GM12878 (cell line): ENCODE measurements around the gene DUSP18. TPM values are rescaled to one million over a fixed set of nuclear protein-coding genes. Genes with fewer than 3 reads are reported as not detected.
A peak's percentile ranks its signal among the peaks of the same experiment; 100 is the strongest.

Experiments used
- ATAC-seq: fragments of 200-7000 bp; cut with Tn5 transposase; 3 replicates; pipeline ENCODE4 v1.9.1; 2020; ENCODE audit warnings: mild to moderate bottlenecking, moderate library complexity
- BruUV-seq: library from RNA; stranded (reverse); fragments of 400-500 nt; replicated peaks from 2 replicates; lab custom pipeline; 2021; lab: Mats Ljungman, UMichigan
- CTCF ChIA-PET: fragments of 300-600 bp; sonication (Branson Sonifier 250); formaldehyde crosslinking; extraction: SDS; loops from one replicate; lab custom pipeline; 2021; ENCODE audit warnings: inconsistent platforms; lab: Yijun Ruan, JAX
- POLR2A ChIA-PET: fragments of 350-600 bp; formaldehyde crosslinking; extraction: SDS; loops from one replicate; lab custom pipeline; 2021; ENCODE audit warnings: inconsistent platforms; lab: Charles Lee
- RAD21 ChIA-PET: fragments of 300-600 bp; sonication (Branson Sonifier 250); formaldehyde crosslinking; loops from one replicate; lab custom pipeline; 2023; ENCODE audit warnings: antibody characterized with exemption; ENCODE audit not compliant: unreplicated experiment; lab: Charles Lee
- SMC1A ChIA-PET: fragments of 300-600 bp; sonication (Branson Sonifier 250); formaldehyde crosslinking; loops from one replicate; lab custom pipeline; 2023; ENCODE audit not compliant: unreplicated experiment, uncharacterized antibody; lab: Charles Lee
- DNase-seq: peaks from one replicate; pipeline ENCODE4 v3.0.0-alpha.2; 2011; ENCODE audit warnings: low read depth, low spot score
- FAIRE-seq: peaks from 3 replicates; lab custom pipeline; 2011; peaks lifted over from hg19 to GRCh38; lab: Jason Lieb, UNC
- H2AFZ ChIP-seq: 2 replicates; pipeline ENCODE4 v1.6.0; 2011; ENCODE audit warnings: low read depth, low read length, control low read depth; ENCODE audit not compliant: control insufficient read depth
- H3K27ac ChIP-seq: 2 replicates; pipeline ENCODE4 v1.5.1; 2011; ENCODE audit warnings: control low read depth; ENCODE audit not compliant: control insufficient read depth, insufficient read depth
- H3K27me3 ChIP-seq, 2 experiments: replicated peaks in 1 of 2; 2 replicates each; pipeline versions ENCODE4 v1.6.0 to v1.6.1; 2011; ENCODE audit warnings: low read length in 1 of 2; ENCODE audit not compliant: control insufficient read depth in 2 of 2, insufficient read depth in 2 of 2
- H3K36me3 ChIP-seq, 2 experiments: 2 replicates each; pipeline ENCODE4 v1.5.1; 2011; ENCODE audit warnings: low read length in 1 of 2; ENCODE audit not compliant: control insufficient read depth in 2 of 2, insufficient read depth in 2 of 2
- H3K4me1 ChIP-seq: 2 replicates; pipeline ENCODE4 v1.6.1; 2011; ENCODE audit warnings: mild to moderate bottlenecking, low read length, moderate library complexity, mixed read lengths; ENCODE audit not compliant: control insufficient read depth, insufficient read depth
- H3K4me2 ChIP-seq: 2 replicates; pipeline ENCODE4 v1.6.0; 2011; ENCODE audit warnings: control low read depth; ENCODE audit not compliant: control insufficient read depth, insufficient read depth
- H3K4me3 ChIP-seq: fragments of 200-600 bp; sonication (generic); 2 replicates; pipeline ENCODE4 v1.5.1; 2016
- H3K79me2 ChIP-seq: 2 replicates; pipeline ENCODE4 v1.6.0; 2011; ENCODE audit warnings: low read length; ENCODE audit not compliant: control insufficient read depth, insufficient read depth
- H3K9ac ChIP-seq: 2 replicates; pipeline ENCODE4 v1.8.0; 2011; ENCODE audit warnings: low read length, control low read depth, mixed read lengths; ENCODE audit not compliant: control insufficient read depth, insufficient read depth
- H3K9me3 ChIP-seq: replicated peaks from 3 replicates; pipeline ENCODE4 v1.5.1; 2011; ENCODE audit warnings: mild to moderate bottlenecking, low read length; ENCODE audit not compliant: control insufficient read depth, insufficient read depth
- H4K20me1 ChIP-seq: 2 replicates; pipeline ENCODE4 v1.6.0; 2011; ENCODE audit not compliant: control insufficient read depth, insufficient read depth
- BCL11A ChIP-seq: IDR thresholded peaks from 2 replicates; pipeline ENCODE4 v1.6.1; 2011; ENCODE audit warnings: low read depth, low read length
- BHLHE40 ChIP-seq, 2 experiments: fragments of 450-650 bp in 1 of 2; IDR thresholded peaks; 2 replicates each; pipeline ENCODE4 v1.6.1; 2011 to 2017; ENCODE audit warnings: low read depth in 2 of 2, borderline replicate concordance in 1 of 2, improper control_type of control experiment in 1 of 2, low read length in 1 of 2, mild to moderate bottlenecking in 1 of 2
- BMI1 ChIP-seq: fragments of 450-650 bp; IDR thresholded peaks from 2 replicates; pipeline ENCODE4 v1.6.1; 2016; ENCODE audit warnings: mild to moderate bottlenecking, moderate library complexity, borderline replicate concordance
- E2F4 ChIP-seq: IDR thresholded peaks from 2 replicates; pipeline ENCODE4 v1.6.1; 2012; ENCODE audit warnings: low read depth, low read length, improper control_type of control experiment
- HSF1 ChIP-seq: fragments of 150-350 bp; IDR thresholded peaks from 2 replicates; pipeline ENCODE4 v1.6.1; 2014; ENCODE audit warnings: mild to moderate bottlenecking, low read depth, low read length
- IRF4 ChIP-seq: IDR thresholded peaks from 2 replicates; pipeline ENCODE4 v1.6.1; 2011; ENCODE audit warnings: low read depth, low read length
- LARP7 ChIP-seq: fragments of 450-650 bp; IDR thresholded peaks from 2 replicates; pipeline ENCODE4 v1.6.1; 2017; ENCODE audit warnings: mild to moderate bottlenecking
- PAX8 ChIP-seq: fragments of 450-650 bp; IDR thresholded peaks from 2 replicates; pipeline ENCODE4 v1.6.1; 2017; ENCODE audit warnings: mild to moderate bottlenecking, moderate library complexity
- POLR2A ChIP-seq: IDR thresholded peaks from 2 replicates; pipeline ENCODE4 v1.6.1; 2011; ENCODE audit warnings: low read depth, mild to moderate bottlenecking, low read length
- RAD51 ChIP-seq: fragments of 450-650 bp; IDR thresholded peaks from 2 replicates; pipeline ENCODE4 v1.6.1; 2016; ENCODE audit warnings: moderate library complexity, mild to moderate bottlenecking, inconsistent platforms
- ZBTB33 ChIP-seq: fragments of 450-650 bp; IDR thresholded peaks from 2 replicates; pipeline ENCODE4 v1.6.1; 2017; ENCODE audit warnings: mild to moderate bottlenecking
- ZBTB40 ChIP-seq: fragments of 450-650 bp; IDR thresholded peaks from 2 replicates; pipeline ENCODE4 v1.6.1; 2016; ENCODE audit warnings: mild to moderate bottlenecking, moderate library complexity, borderline replicate concordance
- ZNF24 ChIP-seq: fragments of 450-650 bp; IDR thresholded peaks from 2 replicates; pipeline ENCODE4 v1.6.1; 2017; ENCODE audit warnings: antibody characterized with exemption, mild to moderate bottlenecking
- ZZZ3 ChIP-seq: IDR thresholded peaks from 2 replicates; pipeline ENCODE4 v1.6.1; 2011; ENCODE audit warnings: low read depth; ENCODE audit not compliant: control insufficient read depth, insufficient read length
- WGBS: methylation state at CpG from one replicate; pipeline ENCODE4 v1.1.6; 2016; ENCODE audit warnings: low lambda C conversion rate; ENCODE audit not compliant: insufficient replicate concordance, insufficient coverage; ENCODE audit errors: missing lambda C conversion rate; 5-methylcytosine and 5-hydroxymethylcytosine counted together
- in situ Hi-C: fragments of 300-500 bp; cut with MboI; formaldehyde crosslinking; loops from 9 replicates; pipeline ENCODE4 v1.14.3; 2018; ENCODE audit warnings: mixed read lengths
- intact Hi-C: fragments of 100-400 bp; cut with micrococcal nuclease; formaldehyde crosslinking; loops from one replicate; pipeline ENCODE4 v1.14.2; 2022; ENCODE audit not compliant: unreplicated experiment
- polyA plus RNA-seq, 11 experiments: library from polyadenylated mRNA; depleted of rRNA in 4 of 11; unstranded in 6 of 11; stranded (reverse) in 5 of 11; fragments of >200 nt; fragmentation: Nextera tagmentation in 4 of 11; fragmentation: Illumina TruSeq in 1 of 11; extraction: Ambion mirVana in 4 of 11; extraction: Trizol in 1 of 11; gene quantifications; 1 replicate in 1 of 11; 2 replicates in 10 of 11; pipeline versions ENCODE4 v1.2.1 to v1.2.3, GENCODE V29; 2011 to 2016; ENCODE audit warnings: inconsistent platforms in 2 of 11, missing spikeins in 2 of 11, low read depth in 1 of 11
- total RNA-seq, 4 experiments: library from RNA; depleted of rRNA in 3 of 4; stranded (reverse); fragments of >200 nt in 3 of 4; fragmentation: Illumina TruSeq in 1 of 4; extraction: Trizol in 1 of 4; gene quantifications; 2 replicates each; pipeline versions ENCODE4 v1.2.1 to v1.2.3, GENCODE V29; 2013 to 2021

DUSP18 gene
- total and polyA plus RNA-seq, 10 of the 15 experiments (the other 5 are each of a cell fraction or from before 2014, with no cell fraction given): 1.9 to 11.9 (median 7.7) TPM

- ChIA-PET CTCF (interaction anchor here (1.3 to 2.8 kb wide), 2 partner anchors 12 to 117 kb away, joined by 3 to 17 read pairs; no protein-coding TSS in a partner anchor), RAD21 (interaction anchor here (1.6 to 2.1 kb wide), 2 partner anchors 13 to 117 kb away, joined by 3 to 6 read pairs; no protein-coding TSS in a partner anchor), POLR2A (interaction anchor here (0.6 to 2.0 kb wide), 4 partner anchors 42 to 1302 kb away, joined by 3 to 15 read pairs (median 4); no protein-coding TSS in a partner anchor), SMC1A (interaction anchor here (1.0 to 1.6 kb wide), 4 partner anchors 23 to 284 kb away, joined by 3 to 6 read pairs (median 6); no protein-coding TSS in a partner anchor)
- H3K9ac ChIP-seq: no peak overlapping the region
- peaks cover 4% of the 10 kb centered on the region; the same call in 1 of the 2 replicates for H3K4me1 ChIP-seq
- H2AFZ ChIP-seq: no peak overlapping the region
- in situ Hi-C loops: loop anchor here (25.0 kb wide), 1 partner anchor 275 kb away; no protein-coding TSS in a partner anchor
- ATAC-seq (no peak), FAIRE-seq (no peak), DNase-seq (no peak)
- WGBS: 57% methylated on average over 1 of the region's 1 CpG
- TSS peak; percentile 41 for BruUV-seq
- no peaks in the 10 kb centered on the region; the same call in 2 of the 3 replicates for H3K9me3 ChIP-seq
- intact Hi-C loops: loop anchor here (10.0 kb wide), 1 partner anchor 447 kb away; the partner anchor contains the start of gene SMTN
- peaks cover 8% of the 10 kb centered on the region for H3K79me2 ChIP-seq
- peak overlapping the region; percentile 77; the same call in 1 of the 2 replicates for H3K4me3 ChIP-seq
- H3K36me3 ChIP-seq: no peaks in the 10 kb centered on the region
- no peaks in the 10 kb centered on the region for H3K27me3 ChIP-seq
- H4K20me1 ChIP-seq: no peaks in the 10 kb centered on the region
- no peak overlapping the region for H3K27ac ChIP-seq
- peak overlapping the region; percentile 59 for H3K4me2 ChIP-seq
- TF ChIP-seq PAX8 (no peak), IRF4 (no peak), ZNF24 (no peak), POLR2A (no peak), HSF1 (no peak), E2F4 (no peak), LARP7 (0 out of 2 replicates have a peak, but pooled peaks have one; percentile 19), RAD51 (peak; percentile 24; the same call in 1 of the 2 replicates), BCL11A (no peak), ZBTB40 (no peak), ZBTB33 (no peak), BMI1 (peak; percentile 84), ZZZ3 (no peak), BHLHE40 (IDR thresholded peaks at IDR 0.05; ENCODE audit: borderline replicate concordance in 1 of 2, low read depth in 2 of 2, low read length in 1 of 2) (no peak)
These were observed 30.0 kb downstream of the DUSP18 start for GRCh38 chr22:30637701-30638114.
